Measurements from ENCODE around the gene MIR17HG. TPM values are rescaled to one million over a fixed set of nuclear protein-coding genes. Genes with fewer than 3 reads are reported as not detected.
"Not testable (repeated sequence)": the region's sequence is repeated elsewhere in the genome, so short reads cannot be mapped to it uniquely, and the experiment has no call there.

The MIR17HG gene
- total RNA-seq, 2 donors from 2014 or later = 22.8 to 23.0 TPM

- Histone ChIP-seq H3K4me1 (ENCODE audit: control insufficient read depth, insufficient read depth, low read length) (peaks cover 2% of the 10 kb centered on the region), H3K36me3 (ENCODE audit: control insufficient read depth, insufficient read depth, low read length) (peaks cover 60% of the 10 kb centered on the region), H3K9ac (ENCODE audit: extremely low read depth, low read length, poor library complexity, severe bottlenecking) (peak overlapping the region; percentile 78), H3K4me3 (ENCODE audit: low read length) (peak overlapping the region; percentile 88), H3K9me3 (ENCODE audit: control insufficient read depth, low read length) (no peaks in the 10 kb centered on the region), H3K27ac (ENCODE audit: low read depth, low read length) (no peak overlapping the region), H3K27me3 (ENCODE audit: control insufficient read depth, insufficient read depth, low read length, poor library complexity, severe bottlenecking) (peaks cover 5% of the 10 kb centered on the region)
- no peak for DNase-seq
- Mint-ChIP-seq H3K4me1 (peaks cover 22% of the 10 kb centered on the region), H3K27me3 (ENCODE audit: insufficient read depth) (peaks cover 6% of the 10 kb centered on the region), H3K4me3 (peak overlapping the region; percentile 97), H3K9me3 (no peaks in the 10 kb centered on the region), H3K36me3 (ENCODE audit: low read depth) (peaks cover 63% of the 10 kb centered on the region), H3K27ac (peak overlapping the region; percentile 33)
- TF ChIP-seq, protein P1, sequence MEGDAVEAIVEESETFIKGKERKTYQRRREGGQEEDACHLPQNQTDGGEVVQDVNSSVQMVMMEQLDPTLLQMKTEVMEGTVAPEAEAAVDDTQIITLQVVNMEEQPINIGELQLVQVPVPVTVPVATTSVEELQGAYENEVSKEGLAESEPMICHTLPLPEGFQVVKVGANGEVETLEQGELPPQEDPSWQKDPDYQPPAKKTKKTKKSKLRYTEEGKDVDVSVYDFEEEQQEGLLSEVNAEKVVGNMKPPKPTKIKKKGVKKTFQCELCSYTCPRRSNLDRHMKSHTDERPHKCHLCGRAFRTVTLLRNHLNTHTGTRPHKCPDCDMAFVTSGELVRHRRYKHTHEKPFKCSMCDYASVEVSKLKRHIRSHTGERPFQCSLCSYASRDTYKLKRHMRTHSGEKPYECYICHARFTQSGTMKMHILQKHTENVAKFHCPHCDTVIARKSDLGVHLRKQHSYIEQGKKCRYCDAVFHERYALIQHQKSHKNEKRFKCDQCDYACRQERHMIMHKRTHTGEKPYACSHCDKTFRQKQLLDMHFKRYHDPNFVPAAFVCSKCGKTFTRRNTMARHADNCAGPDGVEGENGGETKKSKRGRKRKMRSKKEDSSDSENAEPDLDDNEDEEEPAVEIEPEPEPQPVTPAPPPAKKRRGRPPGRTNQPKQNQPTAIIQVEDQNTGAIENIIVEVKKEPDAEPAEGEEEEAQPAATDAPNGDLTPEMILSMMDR (conservative IDR thresholded peaks at IDR 0.05) = no peak
- 29 to 35% methylated on average over 1 to 4 of the region's 5 CpGs for WGBS, 2 experiments (ENCODE audit: insufficient coverage in 1 of 2, insufficient read length in 1 of 2)
Observed at GRCh38 chr13:91349992-91350911, 2.8 kb downstream of the MIR17HG start.

DNA sequence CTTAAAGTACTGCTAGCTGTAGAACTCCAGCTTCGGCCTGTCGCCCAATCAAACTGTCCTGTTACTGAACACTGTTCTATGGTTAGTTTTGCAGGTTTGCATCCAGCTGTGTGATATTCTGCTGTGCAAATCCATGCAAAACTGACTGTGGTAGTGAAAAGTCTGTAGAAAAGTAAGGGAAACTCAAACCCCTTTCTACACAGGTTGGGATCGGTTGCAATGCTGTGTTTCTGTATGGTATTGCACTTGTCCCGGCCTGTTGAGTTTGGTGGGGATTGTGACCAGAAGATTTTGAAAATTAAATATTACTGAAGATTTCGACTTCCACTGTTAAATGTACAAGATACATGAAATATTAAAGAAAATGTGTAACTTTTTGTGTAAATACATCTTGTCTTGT is 3.6 kb downstream of the MIR17HG start:
- Histone ChIP-seq H3K9ac (ENCODE audit: extremely low read depth, low read length, poor library complexity, severe bottlenecking) (no peak overlapping the region), H3K9me3 (ENCODE audit: control insufficient read depth, low read length) (no peaks in the 10 kb centered on the region), H3K27ac (ENCODE audit: low read depth, low read length) (no peak overlapping the region), H3K27me3 (ENCODE audit: control insufficient read depth, insufficient read depth, low read length, poor library complexity, severe bottlenecking) (no peaks in the 10 kb centered on the region), H3K4me1 (ENCODE audit: control insufficient read depth, insufficient read depth, low read length) (peaks cover 2% of the 10 kb centered on the region), H3K36me3 (ENCODE audit: control insufficient read depth, insufficient read depth, low read length) (peaks cover 69% of the 10 kb centered on the region), H3K4me3 (ENCODE audit: low read length) (peak overlapping the region; percentile 88)
- WGBS, 2 experiments (ENCODE audit: insufficient coverage in 1 of 2, insufficient read length in 1 of 2) = 93% methylated on average over 4 of the region's 5 CpGs; no CpG with 5 or more reads in 1 of the 2 experiments
- TF ChIP-seq, protein P1 (conservative IDR thresholded peaks at IDR 0.05) = no peak
- peaks cover under 1% of the 10 kb centered on the region for H3K27me3 Mint-ChIP-seq (ENCODE audit: insufficient read depth)
- no peaks in the 10 kb centered on the region for H3K9me3 Mint-ChIP-seq
- peaks cover 71% of the 10 kb centered on the region for H3K36me3 Mint-ChIP-seq (ENCODE audit: low read depth)
- H3K27ac Mint-ChIP-seq = no peak overlapping the region
- H3K4me1 Mint-ChIP-seq = peaks cover 26% of the 10 kb centered on the region
- no peak for DNase-seq
- peak overlapping the region; percentile 97 for H3K4me3 Mint-ChIP-seq

DNA sequence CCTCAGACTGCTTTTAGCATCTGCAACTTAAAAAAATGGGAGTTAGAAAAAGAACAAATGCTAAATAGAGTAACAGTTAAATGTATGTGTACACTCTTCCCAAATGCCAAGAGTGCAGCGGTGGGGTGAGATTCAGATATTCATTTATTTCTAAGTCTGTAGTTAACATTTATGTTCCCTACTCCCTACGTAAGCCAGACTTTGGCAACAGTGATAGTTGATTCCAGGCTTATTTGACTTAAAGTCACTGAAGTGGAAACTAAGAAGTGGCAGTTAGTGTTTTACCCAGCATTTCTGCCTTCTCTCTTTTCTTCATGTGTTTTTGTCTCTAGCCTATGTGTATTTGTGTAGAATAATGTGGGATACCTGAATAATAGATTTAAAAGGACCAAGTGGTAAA is 4.5 kb downstream of the MIR17HG start:
- H3K9me3 Mint-ChIP-seq = no peaks in the 10 kb centered on the region
- WGBS, 2 experiments (ENCODE audit: insufficient coverage in 1 of 2, insufficient read length in 1 of 2) = 79% methylated on average over 2 of the region's 2 CpGs; no CpG with 5 or more reads in 1 of the 2 experiments
- Histone ChIP-seq H3K4me3 (ENCODE audit: low read length) (peak overlapping the region; percentile 88), H3K9ac (ENCODE audit: extremely low read depth, low read length, poor library complexity, severe bottlenecking) (no peak overlapping the region), H3K4me1 (ENCODE audit: control insufficient read depth, insufficient read depth, low read length) (peaks cover 2% of the 10 kb centered on the region), H3K27ac (ENCODE audit: low read depth, low read length) (no peak overlapping the region), H3K36me3 (ENCODE audit: control insufficient read depth, insufficient read depth, low read length) (peaks cover 77% of the 10 kb centered on the region), H3K9me3 (ENCODE audit: control insufficient read depth, low read length) (no peaks in the 10 kb centered on the region), H3K27me3 (ENCODE audit: control insufficient read depth, insufficient read depth, low read length, poor library complexity, severe bottlenecking) (no peaks in the 10 kb centered on the region)
- peaks cover 26% of the 10 kb centered on the region for H3K4me1 Mint-ChIP-seq
- TF ChIP-seq, protein P1 (conservative IDR thresholded peaks at IDR 0.05) = no peak
- H3K4me3 Mint-ChIP-seq = peak overlapping the region; percentile 97
- no peak for DNase-seq
- peak overlapping the region; percentile 76 for H3K27ac Mint-ChIP-seq
- peaks cover 79% of the 10 kb centered on the region for H3K36me3 Mint-ChIP-seq (ENCODE audit: low read depth)
- H3K27me3 Mint-ChIP-seq (ENCODE audit: insufficient read depth) = no peaks in the 10 kb centered on the region

GRCh38 chr13:91352891-91353290 is 5.4 kb downstream of the MIR17HG start:
- not testable (repeated sequence) for H3K27ac Mint-ChIP-seq; H3K9me3 ChIP-seq (ENCODE audit: control insufficient read depth, low read length); H3K4me1 ChIP-seq (ENCODE audit: control insufficient read depth, insufficient read depth, low read length); H3K9me3 Mint-ChIP-seq; DNase-seq; H3K4me3 Mint-ChIP-seq; H3K27ac ChIP-seq (ENCODE audit: low read depth, low read length); H3K27me3 ChIP-seq (ENCODE audit: control insufficient read depth, insufficient read depth, low read length, poor library complexity, severe bottlenecking); H3K9ac ChIP-seq (ENCODE audit: extremely low read depth, low read length, poor library complexity, severe bottlenecking); H3K27me3 Mint-ChIP-seq (ENCODE audit: insufficient read depth)
- 90 to 100% methylated on average over 2 to 7 of the region's 7 CpGs for WGBS, 2 experiments (ENCODE audit: insufficient coverage in 1 of 2, insufficient read length in 1 of 2)
- Mint-ChIP-seq H3K4me1 (peaks cover 26% of the 10 kb centered on the region), H3K36me3 (ENCODE audit: low read depth) (peaks cover 83% of the 10 kb centered on the region)
- Histone ChIP-seq H3K4me3 (ENCODE audit: low read length) (peak overlapping the region; percentile 12), H3K36me3 (ENCODE audit: control insufficient read depth, insufficient read depth, low read length) (peaks cover 83% of the 10 kb centered on the region)
